Loucy (cell line): ENCODE measurements around the gene CRYZL1.

Experiments used
- CTCF ChIP-seq: fragments of 200-600 bp; sonication (generic); conservative IDR thresholded peaks from 2 replicates; pipeline ENCODE4 v1.5.1; 2014; ENCODE audit warnings: mild to moderate bottlenecking, antibody characterized with exemption, low read length
- EZH2phosphoT487 ChIP-seq: fragments of 200-600 bp; IDR thresholded peaks from 2 replicates; pipeline ENCODE4 v1.6.1; 2018; ENCODE audit warnings: antibody characterized with exemption, mild to moderate bottlenecking, moderate library complexity, borderline replicate concordance

GRCh38 chr21:33654412-33654811, 12.9 kb upstream of the CRYZL1 start:
- TF ChIP-seq CTCF, result no peak
- TF ChIP-seq EZH2phosphoT487, result no peak
